Inferior parietal cortex (tissue), 1 donor: ENCODE data around the gene STARD13.
"Not testable (repeated sequence)": the region's sequence is repeated elsewhere in the genome, so short reads cannot be mapped to it uniquely, and the experiment has no call there.

Experiments used
- DNase-seq: peaks from one replicate; pipeline ENCODE4 v3.0.0-alpha.2; 2016; ENCODE audit errors: extremely low spot score

STARD13 gene

DNA sequence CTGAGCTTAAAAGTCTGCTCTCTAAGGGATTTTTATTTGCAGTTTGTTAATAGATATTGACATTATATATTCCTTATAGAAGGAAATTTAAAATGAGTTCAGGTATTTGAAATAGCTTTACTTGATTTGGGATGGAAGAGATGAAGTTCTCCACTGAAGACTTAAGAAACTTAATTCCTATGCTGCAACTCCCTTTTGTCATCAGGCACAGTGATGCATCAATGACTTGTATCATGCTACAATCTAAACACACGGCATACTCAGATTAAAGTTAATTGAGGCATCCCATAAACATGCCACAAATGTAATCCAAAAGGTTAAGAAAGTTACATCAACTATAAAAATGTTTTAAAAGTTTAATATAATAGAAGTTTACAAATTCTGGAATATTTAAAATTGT is 109.0 kb downstream of the STARD13 start:
- no peak for DNase-seq

DNA sequence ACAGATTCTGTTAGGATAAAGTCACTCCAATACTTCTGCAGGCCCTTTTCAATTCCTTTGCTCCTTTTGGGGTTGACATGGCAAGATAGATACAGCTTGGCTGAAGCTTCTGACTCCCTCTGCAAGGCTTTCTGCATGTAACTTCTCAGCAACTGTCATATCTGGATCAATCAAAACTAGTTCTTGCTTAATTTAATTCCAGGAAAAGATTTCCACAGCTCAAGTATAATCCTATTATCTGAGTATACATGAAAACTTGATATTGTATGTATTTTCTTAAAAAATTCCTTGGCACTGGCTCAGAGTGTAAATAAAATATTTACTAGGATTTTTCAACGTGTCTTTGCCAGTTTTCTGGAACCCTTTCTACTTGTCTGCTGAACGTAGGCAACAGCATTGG is 109.6 kb downstream of the STARD13 start:
- no peak for DNase-seq

GRCh38 chr13:33174931-33175330 is 110.6 kb downstream of the STARD13 start:
- no peak for DNase-seq

DNA sequence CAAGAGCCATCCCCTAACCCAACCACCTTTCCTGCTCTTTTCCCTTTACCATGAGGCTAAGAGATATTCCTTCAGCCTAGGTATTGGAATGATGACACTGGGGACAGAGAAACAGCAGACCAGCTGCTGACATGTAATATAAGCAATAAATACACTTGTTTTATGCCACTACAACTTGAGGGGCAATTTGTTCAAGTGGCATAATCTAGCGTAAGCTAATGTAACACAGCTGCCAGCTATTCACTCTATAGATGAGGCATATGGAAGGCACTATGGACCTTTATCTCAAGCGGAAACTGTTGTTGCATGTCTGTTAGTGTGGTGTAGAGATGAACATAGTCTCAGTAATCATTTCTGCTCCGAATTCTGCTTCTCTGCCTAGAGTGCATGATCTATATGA is 111.1 kb downstream of the STARD13 start:
- no peak for DNase-seq

DNA sequence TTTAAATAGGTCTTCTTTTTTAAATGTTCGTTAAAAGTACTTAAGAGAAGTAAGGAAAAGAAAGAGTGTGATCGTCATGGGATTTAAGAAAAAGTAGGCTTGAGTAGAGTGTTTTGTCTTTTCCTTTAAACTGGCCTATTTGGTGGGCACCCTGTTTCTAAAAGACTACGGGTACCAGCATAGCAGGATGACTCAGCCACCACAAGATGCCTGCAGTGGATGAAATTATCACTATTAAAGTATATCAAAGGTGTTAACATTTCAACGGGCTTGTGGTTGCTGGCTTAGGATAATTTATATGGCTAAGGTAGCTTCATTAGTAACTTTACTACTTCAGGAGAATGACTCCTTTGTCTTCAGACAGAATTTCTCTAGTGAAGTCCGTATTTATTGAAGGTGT is 112.6 kb downstream of the STARD13 start:
- no peak for DNase-seq

DNA sequence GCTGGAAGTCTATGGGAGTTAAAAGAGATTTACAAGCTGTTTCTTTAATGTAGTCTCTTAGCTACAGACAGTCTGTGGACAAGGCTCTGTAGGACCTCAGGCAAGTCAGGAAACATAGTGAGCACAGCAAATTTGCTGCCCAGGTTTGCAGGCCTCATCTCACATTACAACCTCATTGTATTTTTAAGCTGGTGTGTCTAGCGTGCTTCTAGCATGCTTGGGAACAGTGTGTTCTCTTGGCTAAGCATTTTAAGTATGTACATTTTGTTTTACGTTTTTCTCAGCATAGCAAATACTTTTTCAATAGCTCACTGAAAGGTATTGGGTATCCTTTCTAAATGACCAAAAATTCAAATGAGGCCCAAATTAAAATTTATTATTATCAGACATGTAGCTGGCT is 113.2 kb downstream of the STARD13 start:
- no peak for DNase-seq

GRCh38 chr13:33169273-33169980 is 116.1 kb downstream of the STARD13 start:
- no peak for DNase-seq

GRCh38 chr13:33168321-33168960 is 117.1 kb downstream of the STARD13 start:
- no peak for DNase-seq

GRCh38 chr13:33167491-33167890 is 118.1 kb downstream of the STARD13 start:
- no peak for DNase-seq

GRCh38 chr13:33165787-33166186 is 119.8 kb downstream of the STARD13 start:
- no peak for DNase-seq

DNA sequence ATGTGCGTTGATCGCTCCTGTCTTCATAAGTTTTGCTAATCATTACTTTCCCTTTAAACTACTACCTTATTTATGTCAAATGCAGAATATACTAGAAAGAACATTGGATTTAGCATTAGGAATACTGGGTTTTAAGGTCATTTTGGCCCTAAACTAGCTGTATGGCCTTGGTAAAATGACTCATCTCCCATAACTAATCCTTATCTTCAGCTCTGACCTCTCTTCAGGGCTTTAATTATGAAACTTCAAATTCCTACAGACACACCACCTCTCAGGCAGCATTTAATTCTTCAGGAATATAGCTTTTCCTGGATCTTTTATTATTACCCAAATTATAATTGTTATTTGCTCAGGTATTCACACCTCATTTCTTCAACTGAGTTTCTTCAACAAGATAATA is 121.2 kb downstream of the STARD13 start:
- no peak for DNase-seq

- not testable (repeated sequence) for DNase-seq
These were observed 122.8 kb downstream of the STARD13 start for GRCh38 chr13:33162725-33163124.

DNA sequence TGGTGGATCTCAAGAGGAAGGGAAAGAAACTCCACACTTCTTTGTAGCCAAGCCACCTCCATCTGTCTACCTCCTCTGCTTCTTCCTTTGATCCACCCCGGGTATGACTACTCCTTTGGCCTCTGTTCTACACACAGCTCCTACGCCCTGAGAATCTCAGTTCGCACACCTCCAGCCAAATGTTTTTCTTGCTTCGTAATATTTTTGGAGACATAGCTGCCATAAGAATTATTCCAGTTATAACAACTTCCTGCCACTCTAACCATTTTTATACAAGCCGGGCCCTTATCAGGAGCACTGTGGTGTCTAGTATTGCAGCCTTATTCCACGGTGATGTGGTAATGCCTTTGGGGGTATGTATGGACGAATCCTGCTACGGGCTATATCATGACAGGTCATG is 126.7 kb downstream of the STARD13 start:
- no peak for DNase-seq

GRCh38 chr13:33158271-33158670 is 127.3 kb downstream of the STARD13 start:
- no peak for DNase-seq

- DNase-seq: no peak
These were observed 130.6 kb downstream of the STARD13 start for GRCh38 chr13:33154911-33155310.

DNA sequence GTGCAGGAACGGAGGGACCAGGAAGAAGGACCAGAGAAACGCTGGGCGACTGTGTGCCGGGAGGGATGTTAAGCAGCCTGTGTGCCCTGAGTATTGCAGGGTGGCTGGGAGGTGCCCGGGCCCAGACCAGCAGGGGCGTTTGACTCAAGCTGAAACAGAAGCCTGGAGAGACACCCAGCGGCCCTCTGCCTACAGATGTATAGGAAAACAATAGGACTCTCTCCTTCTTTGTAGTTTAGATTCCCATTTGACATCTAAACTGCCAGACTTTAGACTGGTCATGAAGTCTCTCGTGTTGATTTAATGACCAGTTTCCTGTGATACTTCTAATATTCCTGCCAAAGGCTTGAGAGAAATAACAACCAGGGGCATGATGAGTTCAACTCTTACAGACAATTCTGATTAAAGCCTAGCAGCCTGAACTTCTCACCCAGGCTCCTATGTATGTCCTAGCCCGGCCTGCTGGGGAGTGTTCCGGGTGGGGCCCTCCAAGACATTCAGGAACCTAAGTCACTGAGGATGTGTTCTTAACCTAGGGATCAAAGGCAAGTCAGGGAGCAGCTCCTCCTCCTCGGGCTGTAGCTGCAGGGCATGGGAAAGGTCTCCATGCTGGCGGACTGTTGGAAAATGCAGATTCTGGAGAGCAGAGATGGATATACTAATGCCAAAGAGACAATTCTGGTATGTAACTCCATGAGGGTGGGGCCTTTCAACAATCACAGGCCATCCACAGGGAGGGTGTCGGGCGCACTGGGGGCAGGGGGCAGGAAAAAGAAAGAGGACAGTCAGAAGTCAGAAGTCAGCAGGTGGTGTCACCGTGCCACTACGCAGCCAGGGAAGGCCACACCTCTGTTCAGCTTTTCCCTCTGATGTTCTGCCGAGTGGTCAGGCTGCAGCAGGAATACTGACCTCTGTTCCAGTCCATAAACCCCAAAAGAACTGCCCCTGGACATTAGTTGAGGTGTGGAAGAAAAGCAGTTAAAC is 131.8 kb downstream of the STARD13 start:
- DNase-seq: no peak

- DNase-seq: no peak
These were observed 133.2 kb downstream of the STARD13 start for GRCh38 chr13:33152389-33152788.

GRCh38 chr13:33150662-33151061 is 134.9 kb downstream of the STARD13 start:
- DNase-seq: no peak

GRCh38 chr13:33150126-33150525 is 135.4 kb downstream of the STARD13 start:
- no peak for DNase-seq

DNA sequence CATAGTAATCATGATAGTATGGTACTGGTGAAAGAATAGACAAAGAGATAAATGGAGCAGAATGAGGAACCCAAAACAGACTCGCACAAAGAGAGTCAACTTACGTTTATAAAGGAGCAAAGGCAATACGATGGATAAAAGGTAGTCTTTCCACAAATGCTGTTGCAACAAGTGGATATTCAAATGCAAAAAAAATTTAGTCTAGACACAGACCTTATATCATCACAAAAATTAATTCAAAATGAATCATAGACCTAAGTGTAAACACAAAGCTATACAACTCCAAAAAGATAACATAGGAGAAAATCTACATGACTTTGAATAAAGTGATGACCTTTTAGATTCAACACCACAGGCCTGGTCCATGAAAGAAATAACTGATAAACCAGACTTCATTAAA is 137.7 kb downstream of the STARD13 start:
- DNase-seq: no peak

GRCh38 chr13:33146843-33147611 is 138.5 kb downstream of the STARD13 start:
- no peak for DNase-seq

GRCh38 chr13:33145667-33146066 is 139.9 kb downstream of the STARD13 start:
- DNase-seq: no peak
